Upper lobe of left lung (tissue), 4 donors: ENCODE results near the gene PLAC9.

Experiments used
- POLR2A ChIP-seq, 4 donors: fragments of 450-650 bp; IDR thresholded peaks; one replicate each; pipeline ENCODE4 v1.5.1; 2016 to 2017; ENCODE audit warnings: antibody characterized with exemption in 4 of 4, mild to moderate bottlenecking in 2 of 4
- POLR2AphosphoS5 ChIP-seq, 2 donors: sonication (generic); formaldehyde crosslinking; IDR thresholded peaks; one replicate each; pipeline ENCODE4 v1.5.1; 2017; ENCODE audit warnings: antibody characterized with exemption in 2 of 2
- TF ChIP-seq, protein P1 (sequence below), 6 experiments: fragments of 450-650 bp in 4 of 6; fragments of 200-600 bp in 2 of 6; sonication (generic) in 2 of 6; IDR thresholded peaks; one replicate each; pipeline ENCODE4 v1.5.1; 2016 to 2019; ENCODE audit warnings: antibody characterized with exemption in 6 of 6

DNA sequence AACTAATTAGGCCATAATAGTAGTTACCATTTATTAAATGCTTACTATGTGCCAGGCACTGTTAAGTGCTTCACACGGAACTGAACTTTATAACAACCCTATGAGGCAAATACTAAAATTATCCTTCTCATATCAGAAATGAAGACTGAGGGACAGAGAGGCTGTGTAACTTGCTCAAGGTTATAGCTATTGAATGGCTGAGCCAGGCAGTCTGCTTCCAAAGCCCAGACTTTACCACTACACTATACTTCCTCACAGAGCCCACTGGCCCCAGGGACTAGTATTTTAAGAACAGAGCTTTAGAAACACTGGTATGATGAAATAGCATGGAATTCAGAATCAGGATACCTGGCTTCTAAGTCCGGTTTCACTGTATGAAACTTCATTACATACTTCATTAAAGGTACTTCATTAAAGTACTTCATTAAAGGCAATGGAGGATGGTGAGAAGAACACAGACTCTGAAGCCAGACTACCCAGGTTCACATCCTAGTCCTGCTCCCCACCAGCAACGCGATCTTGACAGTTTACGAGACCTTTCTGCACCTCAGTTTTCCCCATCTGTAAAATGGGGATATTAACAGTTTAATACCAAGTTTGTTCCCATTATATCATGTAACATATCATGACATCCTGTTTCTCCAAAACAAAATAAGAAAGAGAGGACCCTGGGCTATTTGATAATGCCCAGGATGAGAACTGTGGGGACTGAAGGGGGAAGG is 53.2 kb downstream of the PLAC9 start:
- TF ChIP-seq, protein P1, sequence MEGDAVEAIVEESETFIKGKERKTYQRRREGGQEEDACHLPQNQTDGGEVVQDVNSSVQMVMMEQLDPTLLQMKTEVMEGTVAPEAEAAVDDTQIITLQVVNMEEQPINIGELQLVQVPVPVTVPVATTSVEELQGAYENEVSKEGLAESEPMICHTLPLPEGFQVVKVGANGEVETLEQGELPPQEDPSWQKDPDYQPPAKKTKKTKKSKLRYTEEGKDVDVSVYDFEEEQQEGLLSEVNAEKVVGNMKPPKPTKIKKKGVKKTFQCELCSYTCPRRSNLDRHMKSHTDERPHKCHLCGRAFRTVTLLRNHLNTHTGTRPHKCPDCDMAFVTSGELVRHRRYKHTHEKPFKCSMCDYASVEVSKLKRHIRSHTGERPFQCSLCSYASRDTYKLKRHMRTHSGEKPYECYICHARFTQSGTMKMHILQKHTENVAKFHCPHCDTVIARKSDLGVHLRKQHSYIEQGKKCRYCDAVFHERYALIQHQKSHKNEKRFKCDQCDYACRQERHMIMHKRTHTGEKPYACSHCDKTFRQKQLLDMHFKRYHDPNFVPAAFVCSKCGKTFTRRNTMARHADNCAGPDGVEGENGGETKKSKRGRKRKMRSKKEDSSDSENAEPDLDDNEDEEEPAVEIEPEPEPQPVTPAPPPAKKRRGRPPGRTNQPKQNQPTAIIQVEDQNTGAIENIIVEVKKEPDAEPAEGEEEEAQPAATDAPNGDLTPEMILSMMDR (IDR thresholded peaks at IDR 0.05) = no peak
- TF ChIP-seq POLR2A (IDR thresholded peaks at IDR 0.05) (no peak), POLR2AphosphoS5 (IDR thresholded peaks at IDR 0.05) (no peak)
